ENCODE measurements around the gene TMEM190. TPM values are rescaled to one million over a fixed set of nuclear protein-coding genes. Genes with fewer than 3 reads are reported as not detected.
A peak's percentile ranks its signal among the peaks of the same experiment; 100 is the strongest.

Gene TMEM190
- polyA plus RNA-seq, 1 experiment: 1.3 TPM

DNA sequence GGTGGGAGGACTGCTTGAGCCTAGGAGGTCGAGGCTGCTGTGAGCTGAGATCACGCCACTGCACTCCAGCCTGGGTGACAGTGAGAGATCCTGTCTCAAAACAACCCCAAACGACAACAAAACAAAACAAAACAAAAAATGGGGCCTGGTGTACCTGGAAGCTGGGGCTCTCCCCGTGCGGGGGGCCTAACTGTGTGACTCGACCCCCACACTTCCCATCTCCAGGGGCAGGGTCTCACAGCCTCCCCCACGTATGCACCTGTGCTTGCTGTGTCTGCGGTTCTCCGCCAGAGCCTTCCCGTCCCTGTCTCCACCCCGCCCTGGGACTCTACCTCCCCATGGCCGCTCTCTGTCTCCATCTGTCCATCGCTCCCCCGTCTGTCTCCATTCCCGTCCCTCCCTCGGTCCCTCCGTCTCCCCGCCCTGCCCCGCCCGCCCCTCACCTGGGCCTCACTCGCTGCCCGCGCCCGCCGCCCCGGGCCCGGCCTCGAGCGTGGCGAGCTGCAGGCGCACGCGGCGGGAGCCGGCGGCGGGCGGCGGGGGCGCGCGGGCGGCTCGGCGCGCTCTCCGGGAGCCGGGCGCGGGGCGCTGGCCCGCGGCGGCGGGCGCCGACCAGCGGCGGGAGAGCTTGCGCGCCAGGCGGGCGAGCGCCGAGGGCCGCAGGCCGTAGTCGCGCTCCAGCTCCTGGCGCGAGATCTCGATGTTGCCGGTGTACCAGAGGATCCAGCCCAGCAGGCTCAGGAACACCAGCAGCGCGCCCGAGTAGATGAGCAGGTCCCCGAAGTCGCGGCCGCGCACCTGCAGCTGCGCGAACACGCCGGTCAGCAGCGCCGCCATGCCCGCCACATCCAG is 6.9 kb downstream of the TMEM190 start:
- no peak for DNase-seq (ENCODE audit: low read depth)
- POLR2A ChIA-PET: interaction anchor here (0.7 kb wide), 1 partner anchor 44 kb away, joined by 6 read pairs; the partner anchor contains the start of gene KMT5C
- Histone ChIP-seq H3K36me3 (ENCODE audit: control insufficient read depth, insufficient read depth, low read length) (peaks cover 19% of the 10 kb centered on the region), H3K4me3 (ENCODE audit: low read depth, low read length) (peak overlapping the region; percentile 44), H3K27me3 (ENCODE audit: control insufficient read depth, insufficient read depth, low read length) (no peaks in the 10 kb centered on the region)
- 0 out of 2 replicates have a peak, but pooled peaks have one; percentile 2 for TF ChIP-seq CTCF (IDR thresholded peaks at IDR 0.05; ENCODE audit: insufficient read depth, low read depth, low read length)
- CTCF ChIA-PET: interaction anchor here (0.5 to 3.2 kb wide), 21 partner anchors 9 to 243 kb away, joined by 3 to 35 read pairs (median 3); partner anchors contain the start of genes KMT5C and PTPRH

DNA sequence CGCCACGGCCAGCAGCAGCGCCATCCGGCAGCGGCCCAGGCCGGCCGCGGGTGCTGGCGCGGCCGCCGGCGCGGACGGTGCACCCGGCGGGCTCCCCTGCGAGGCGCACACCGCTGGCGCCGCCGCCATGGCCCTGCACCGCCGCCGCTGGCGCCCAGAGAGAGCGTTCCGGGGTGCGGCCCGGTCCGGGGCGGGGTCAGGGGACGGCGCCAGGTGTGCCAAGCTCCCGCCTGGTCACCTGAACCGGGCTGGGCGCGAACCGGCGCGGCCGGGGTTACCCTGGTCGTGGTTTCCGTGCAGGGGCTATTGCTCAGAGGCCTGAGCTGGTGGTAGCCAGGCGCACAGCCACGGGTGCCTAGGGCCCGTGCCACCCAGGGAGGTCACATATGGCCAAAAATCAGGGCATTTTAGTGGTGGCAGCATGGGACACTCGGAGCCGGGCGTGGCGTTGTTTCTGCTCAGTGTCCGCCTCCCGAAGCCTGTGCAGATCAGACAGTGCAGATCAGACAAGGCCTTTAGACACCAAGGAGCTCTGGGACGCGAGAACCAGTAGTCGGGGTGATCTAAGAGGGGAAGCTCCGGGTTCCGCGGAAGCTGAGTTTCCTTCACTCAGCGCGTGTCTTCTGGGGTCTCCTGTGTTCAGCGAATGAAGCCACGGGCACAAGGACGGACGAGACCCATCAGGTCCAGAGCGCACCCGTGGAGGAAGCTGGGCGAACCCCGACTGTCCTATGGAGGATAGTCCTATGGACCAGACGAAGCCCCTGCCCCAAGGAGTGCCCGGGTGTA is 7.7 kb downstream of the TMEM190 start, which contains the start of gene TMEM238:
TMEM238 (minus strand) TSS at position 162 of the 789 bp plus-strand sequence; CDS start at position 129, 33 bp downstream.
- Histone ChIP-seq H3K4me3 (ENCODE audit: low read depth, low read length) (peak within 1 kb of the TSS; percentile 94), H3K27me3 (ENCODE audit: control insufficient read depth, insufficient read depth, low read length) (no peaks in the 10 kb centered on the region), H3K36me3 (ENCODE audit: control insufficient read depth, insufficient read depth, low read length) (peaks cover 26% of the 10 kb centered on the region)
- no peak for TF ChIP-seq CTCF (IDR thresholded peaks at IDR 0.05; ENCODE audit: insufficient read depth, low read depth, low read length)
- POLR2A ChIA-PET: interaction anchor here (0.6 to 0.7 kb wide), 2 partner anchors 23 to 45 kb away, joined by 3 to 6 read pairs; partner anchors contain the start of gene KMT5C
- no peak for DNase-seq (ENCODE audit: low read depth)
- CTCF ChIA-PET: interaction anchor here (0.5 to 3.2 kb wide), 18 partner anchors 10 to 244 kb away, joined by 3 to 35 read pairs (median 4); partner anchors contain the start of genes KMT5C and PTPRH

DNA sequence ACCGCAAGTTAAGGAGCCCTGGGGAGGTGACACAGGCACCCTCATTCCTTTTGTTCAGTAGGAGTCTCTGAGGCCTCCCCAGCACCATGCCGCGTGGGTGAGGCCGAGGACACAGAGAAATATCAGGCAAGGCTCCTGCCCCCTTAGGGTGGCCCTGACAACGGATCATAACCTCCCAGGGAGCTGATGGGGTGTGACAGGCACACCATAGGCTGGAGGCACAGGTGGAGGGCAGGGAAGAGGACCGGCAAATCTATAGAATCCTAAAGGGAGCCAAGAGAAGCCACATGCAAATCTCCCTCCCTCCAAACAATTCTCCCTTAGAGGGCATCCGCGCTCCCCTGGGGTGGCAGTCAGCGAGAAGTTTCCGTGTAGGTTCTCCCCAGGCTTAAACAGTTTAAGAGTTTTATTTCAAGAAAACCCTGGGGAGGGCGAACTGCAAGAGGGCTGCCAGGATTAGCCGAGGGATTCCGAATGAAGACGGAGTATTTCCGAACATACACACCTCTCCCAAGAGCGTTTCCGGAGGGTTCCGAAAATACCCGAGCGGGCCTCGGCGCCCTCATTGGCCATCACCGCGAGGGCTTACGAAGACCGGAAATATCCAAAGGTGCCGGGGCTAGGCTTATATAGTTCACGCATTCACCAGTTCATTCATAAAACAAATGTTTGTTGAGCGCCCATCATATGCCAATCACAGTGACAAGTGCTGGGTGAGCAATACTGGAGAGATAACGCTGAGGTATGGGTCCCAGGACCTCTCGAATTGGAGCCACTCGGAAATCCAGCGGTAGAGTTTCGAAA is 8.5 kb downstream of the TMEM190 start:
- peak overlapping the region; percentile 94 for H3K4me3 ChIP-seq (ENCODE audit: low read depth, low read length)
- H3K27me3 ChIP-seq (ENCODE audit: control insufficient read depth, insufficient read depth, low read length): no peaks in the 10 kb centered on the region
- TF ChIP-seq CTCF (IDR thresholded peaks at IDR 0.05; ENCODE audit: insufficient read depth, low read depth, low read length): no peak
- CTCF ChIA-PET: interaction anchor here (0.6 to 3.2 kb wide), 9 partner anchors 10 to 119 kb away, joined by 3 to 35 read pairs (median 6); partner anchors contain the start of gene KMT5C
- peak; percentile 80 for DNase-seq (ENCODE audit: low read depth)
- POLR2A ChIA-PET: no interaction called here
- H3K36me3 ChIP-seq (ENCODE audit: control insufficient read depth, insufficient read depth, low read length): peaks cover 33% of the 10 kb centered on the region

- ChIA-PET POLR2A (no interaction called here), CTCF (no interaction called here)
- Histone ChIP-seq H3K27me3 (ENCODE audit: control insufficient read depth, insufficient read depth, low read length) (no peaks in the 10 kb centered on the region), H3K4me3 (ENCODE audit: low read depth, low read length) (peak within 1 kb of the TSS; percentile 94), H3K36me3 (ENCODE audit: control insufficient read depth, insufficient read depth, low read length) (peaks cover 38% of the 10 kb centered on the region)
- peak; percentile 89 for DNase-seq (ENCODE audit: low read depth)
- TF ChIP-seq CTCF (IDR thresholded peaks at IDR 0.05; ENCODE audit: insufficient read depth, low read depth, low read length): no peak
Observed at GRCh38 chr19:55385724-55386492, 9.3 kb downstream of the TMEM190 start, which contains the start of gene RPL28. Gene RPL28 (plus strand): TSS chr19:55385932. CDS start chr19:55386358, 426 bp downstream.
